ENCODE results near the gene ZFAND3.

ZFAND3 gene

GRCh38 chr6:38142178-38142902, 322.8 kb downstream of the ZFAND3 start:
- Histone ChIP-seq H3K9me3 (ENCODE audit: low read length) (no peaks in the 10 kb centered on the region), H3K4me2 (ENCODE audit: low read length) (no peak overlapping the region), H3K9me2 (ENCODE audit: low read depth, low read length) (no peaks in the 10 kb centered on the region), H3K4me1 (ENCODE audit: insufficient read depth, low read length, severe bottlenecking) (no peaks in the 10 kb centered on the region), H2AFZ (ENCODE audit: low read length) (no peak overlapping the region), H3K27ac (ENCODE audit: low read depth, low read length, poor library complexity, severe bottlenecking) (no peak overlapping the region), H3K4me3 (ENCODE audit: low read depth, low read length, poor library complexity, severe bottlenecking) (no peak overlapping the region), H3F3A (ENCODE audit: insufficient read depth, low read length) (no peaks in the 10 kb centered on the region), H4K20me1 (ENCODE audit: insufficient read depth, low read length) (no peaks in the 10 kb centered on the region), H3K9ac (ENCODE audit: low read length) (no peak overlapping the region), H3K27me3 (ENCODE audit: insufficient read depth, low read length) (no peaks in the 10 kb centered on the region), H3K36me3 (ENCODE audit: insufficient read depth, low read length) (no peaks in the 10 kb centered on the region), H3K79me2 (ENCODE audit: insufficient read depth, low read length) (no peaks in the 10 kb centered on the region)
- TF ChIP-seq EZH2 (IDR thresholded peaks at IDR 0.05; ENCODE audit: borderline replicate concordance, low read length) = no peak
- TF ChIP-seq, protein P1, sequence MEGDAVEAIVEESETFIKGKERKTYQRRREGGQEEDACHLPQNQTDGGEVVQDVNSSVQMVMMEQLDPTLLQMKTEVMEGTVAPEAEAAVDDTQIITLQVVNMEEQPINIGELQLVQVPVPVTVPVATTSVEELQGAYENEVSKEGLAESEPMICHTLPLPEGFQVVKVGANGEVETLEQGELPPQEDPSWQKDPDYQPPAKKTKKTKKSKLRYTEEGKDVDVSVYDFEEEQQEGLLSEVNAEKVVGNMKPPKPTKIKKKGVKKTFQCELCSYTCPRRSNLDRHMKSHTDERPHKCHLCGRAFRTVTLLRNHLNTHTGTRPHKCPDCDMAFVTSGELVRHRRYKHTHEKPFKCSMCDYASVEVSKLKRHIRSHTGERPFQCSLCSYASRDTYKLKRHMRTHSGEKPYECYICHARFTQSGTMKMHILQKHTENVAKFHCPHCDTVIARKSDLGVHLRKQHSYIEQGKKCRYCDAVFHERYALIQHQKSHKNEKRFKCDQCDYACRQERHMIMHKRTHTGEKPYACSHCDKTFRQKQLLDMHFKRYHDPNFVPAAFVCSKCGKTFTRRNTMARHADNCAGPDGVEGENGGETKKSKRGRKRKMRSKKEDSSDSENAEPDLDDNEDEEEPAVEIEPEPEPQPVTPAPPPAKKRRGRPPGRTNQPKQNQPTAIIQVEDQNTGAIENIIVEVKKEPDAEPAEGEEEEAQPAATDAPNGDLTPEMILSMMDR (IDR thresholded peaks at IDR 0.05; ENCODE audit: low read length) = no peak

- Histone ChIP-seq H3K4me1 (ENCODE audit: insufficient read depth, low read length, severe bottlenecking) (no peaks in the 10 kb centered on the region), H3K9me2 (ENCODE audit: low read depth, low read length) (no peaks in the 10 kb centered on the region), H3F3A (ENCODE audit: insufficient read depth, low read length) (no peaks in the 10 kb centered on the region), H3K9ac (ENCODE audit: low read length) (no peak overlapping the region), H3K4me2 (ENCODE audit: low read length) (no peak overlapping the region), H3K9me3 (ENCODE audit: low read length) (no peaks in the 10 kb centered on the region), H3K27me3 (ENCODE audit: insufficient read depth, low read length) (no peaks in the 10 kb centered on the region), H3K27ac (ENCODE audit: low read depth, low read length, poor library complexity, severe bottlenecking) (no peak overlapping the region), H2AFZ (ENCODE audit: low read length) (no peak overlapping the region), H3K4me3 (ENCODE audit: low read depth, low read length, poor library complexity, severe bottlenecking) (no peak overlapping the region), H3K79me2 (ENCODE audit: insufficient read depth, low read length) (no peaks in the 10 kb centered on the region), H3K36me3 (ENCODE audit: insufficient read depth, low read length) (no peaks in the 10 kb centered on the region), H4K20me1 (ENCODE audit: insufficient read depth, low read length) (no peaks in the 10 kb centered on the region)
- TF ChIP-seq, protein P1 (IDR thresholded peaks at IDR 0.05; ENCODE audit: low read length) = no peak
- TF ChIP-seq EZH2 (IDR thresholded peaks at IDR 0.05; ENCODE audit: borderline replicate concordance, low read length) = no peak
These were observed 323.9 kb downstream of the ZFAND3 start for GRCh38 chr6:38143191-38144150.

DNA sequence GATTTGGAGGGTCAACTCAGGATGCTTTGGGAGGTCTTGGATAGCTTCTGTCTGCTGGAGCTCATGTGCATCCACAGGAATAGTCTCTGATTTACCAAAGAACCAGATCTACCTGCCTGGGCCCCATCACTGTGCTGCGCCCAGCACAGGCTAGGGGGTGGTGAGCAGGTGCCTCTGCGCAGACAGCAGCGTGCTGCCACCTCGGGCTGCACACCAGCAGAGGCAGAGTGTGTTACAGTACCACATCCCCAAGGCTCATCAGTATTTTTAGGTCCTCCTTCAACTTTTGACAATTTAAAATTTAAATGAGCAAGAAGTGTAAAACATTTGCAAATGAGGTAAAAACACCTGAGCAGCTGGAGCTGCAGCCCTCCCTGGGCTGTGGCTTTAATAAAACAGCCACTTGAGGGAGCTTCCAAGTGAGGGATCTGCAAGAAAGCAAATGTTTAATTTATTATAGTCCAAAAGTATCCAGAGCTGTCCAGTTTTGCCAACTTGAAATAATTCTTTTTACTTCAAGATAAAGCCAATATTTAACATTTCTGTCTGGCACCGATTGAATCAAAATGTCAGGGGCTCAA, 324.9 kb downstream of the ZFAND3 start:
- H4K20me1 ChIP-seq (ENCODE audit: insufficient read depth, low read length) = no peaks in the 10 kb centered on the region
- H3K27me3 ChIP-seq (ENCODE audit: insufficient read depth, low read length) = no peaks in the 10 kb centered on the region
- H3F3A ChIP-seq (ENCODE audit: insufficient read depth, low read length) = no peaks in the 10 kb centered on the region
- H2AFZ ChIP-seq (ENCODE audit: low read length) = no peak overlapping the region
- TF ChIP-seq EZH2 (IDR thresholded peaks at IDR 0.05; ENCODE audit: borderline replicate concordance, low read length) = no peak
- TF ChIP-seq, protein P1 (IDR thresholded peaks at IDR 0.05; ENCODE audit: low read length) = no peak
- H3K27ac ChIP-seq (ENCODE audit: low read depth, low read length, poor library complexity, severe bottlenecking) = no peak overlapping the region
- H3K4me1 ChIP-seq (ENCODE audit: insufficient read depth, low read length, severe bottlenecking) = no peaks in the 10 kb centered on the region
- H3K36me3 ChIP-seq (ENCODE audit: insufficient read depth, low read length) = no peaks in the 10 kb centered on the region
- no peak overlapping the region for H3K9ac ChIP-seq (ENCODE audit: low read length)
- no peaks in the 10 kb centered on the region for H3K79me2 ChIP-seq (ENCODE audit: insufficient read depth, low read length)
- no peak overlapping the region for H3K4me3 ChIP-seq (ENCODE audit: low read depth, low read length, poor library complexity, severe bottlenecking)
- H3K9me3 ChIP-seq (ENCODE audit: low read length) = no peaks in the 10 kb centered on the region
- no peak overlapping the region for H3K4me2 ChIP-seq (ENCODE audit: low read length)
- H3K9me2 ChIP-seq (ENCODE audit: low read depth, low read length) = no peaks in the 10 kb centered on the region

Measured in OCI-LY1 (cell line).